ENCODE data around the gene FIGN. TPM values are rescaled to one million over a fixed set of nuclear protein-coding genes. Genes with fewer than 3 reads are reported as not detected.

Gene FIGN
- total RNA-seq, 1 experiment from 2014 or later = not detected

GRCh38 chr2:163756588-163756987 lies 20.8 kb upstream of the FIGN start (continued):
- no peak for TF ChIP-seq TCF7L2 (IDR thresholded peaks at IDR 0.05; ENCODE audit: borderline replicate concordance, extremely low read depth, insufficient read depth, insufficient read length)

DNA sequence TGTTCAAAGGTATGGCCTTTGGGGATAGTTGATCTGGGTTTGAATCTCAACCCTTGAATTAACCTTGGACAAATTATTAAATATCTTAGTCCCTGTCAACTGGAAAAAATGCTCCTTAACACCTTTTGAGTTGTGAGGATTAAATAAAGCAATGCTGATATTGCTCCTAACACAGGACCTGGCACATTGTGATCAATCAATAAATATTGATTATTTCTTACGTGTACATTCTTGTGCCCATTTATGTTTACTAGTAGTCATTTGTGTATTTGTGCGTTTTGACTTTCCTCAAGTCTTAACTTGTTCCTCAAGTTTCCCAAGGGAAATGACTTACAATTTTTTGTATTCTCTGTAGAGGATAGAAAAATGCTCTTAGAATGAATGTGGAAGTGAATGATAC lies 19.6 kb upstream of the FIGN start:
- H3K36me3 ChIP-seq (ENCODE audit: control insufficient read depth in 1 of 2, insufficient read depth in 2 of 2, low read length in 2 of 2) = no peaks in the 10 kb centered on the region
- H3K4me2 ChIP-seq (ENCODE audit: low read length) = no peak overlapping the region
- intact Hi-C loops (cut with micrococcal nuclease) = no loop called here
- no peak for DNase-seq (ENCODE audit: low read depth, low spot score)
- CTCF ChIA-PET = no interaction called here
- POLR2A ChIA-PET = no interaction called here
- BruUV-seq (replicated peaks) = no TSS peak
- H3K9ac ChIP-seq (ENCODE audit: low read length) = no peak overlapping the region
- peaks cover 61% of the 10 kb centered on the region for H3K27me3 ChIP-seq (ENCODE audit: insufficient read depth, low read length)
- ATAC-seq = no peak
- H3K4me3 ChIP-seq (replicated peaks in 1 of 2; ENCODE audit: low read depth in 1 of 2, low read length in 2 of 2) = no peak overlapping the region
- RAD21 ChIA-PET (ENCODE audit: low non-redundant PET in 1 of 2, low total read pairs in 2 of 2, uncharacterized antibody in 2 of 2, unreplicated experiment in 2 of 2) = no interaction called here
- TF ChIP-seq YY1 (IDR thresholded peaks at IDR 0.05; ENCODE audit: extremely low read depth, insufficient replicate concordance, low read depth, low read length) = no peak
- TF ChIP-seq EGR1 (IDR thresholded peaks at IDR 0.05; ENCODE audit: low read depth) = no peak
- TF ChIP-seq, protein P1, sequence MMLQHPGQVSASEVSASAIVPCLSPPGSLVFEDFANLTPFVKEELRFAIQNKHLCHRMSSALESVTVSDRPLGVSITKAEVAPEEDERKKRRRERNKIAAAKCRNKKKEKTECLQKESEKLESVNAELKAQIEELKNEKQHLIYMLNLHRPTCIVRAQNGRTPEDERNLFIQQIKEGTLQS (IDR thresholded peaks at IDR 0.05) = no peak
- TF ChIP-seq JUND (IDR thresholded peaks at IDR 0.05) = no peak
- no peak for TF ChIP-seq TCF7L2 (IDR thresholded peaks at IDR 0.05; ENCODE audit: borderline replicate concordance, extremely low read depth, insufficient read depth, insufficient read length)
- no peak for TF ChIP-seq SIN3A (IDR thresholded peaks at IDR 0.05; ENCODE audit: low read depth)
- TF ChIP-seq ELF1 (IDR thresholded peaks at IDR 0.05; ENCODE audit: borderline replicate concordance, low read depth) = no peak
- no peak for TF ChIP-seq EZH2 (IDR thresholded peaks at IDR 0.05)
- no peak for TF ChIP-seq CBX3 (IDR thresholded peaks at IDR 0.05; ENCODE audit: low read depth)
- TF ChIP-seq, protein P2, sequence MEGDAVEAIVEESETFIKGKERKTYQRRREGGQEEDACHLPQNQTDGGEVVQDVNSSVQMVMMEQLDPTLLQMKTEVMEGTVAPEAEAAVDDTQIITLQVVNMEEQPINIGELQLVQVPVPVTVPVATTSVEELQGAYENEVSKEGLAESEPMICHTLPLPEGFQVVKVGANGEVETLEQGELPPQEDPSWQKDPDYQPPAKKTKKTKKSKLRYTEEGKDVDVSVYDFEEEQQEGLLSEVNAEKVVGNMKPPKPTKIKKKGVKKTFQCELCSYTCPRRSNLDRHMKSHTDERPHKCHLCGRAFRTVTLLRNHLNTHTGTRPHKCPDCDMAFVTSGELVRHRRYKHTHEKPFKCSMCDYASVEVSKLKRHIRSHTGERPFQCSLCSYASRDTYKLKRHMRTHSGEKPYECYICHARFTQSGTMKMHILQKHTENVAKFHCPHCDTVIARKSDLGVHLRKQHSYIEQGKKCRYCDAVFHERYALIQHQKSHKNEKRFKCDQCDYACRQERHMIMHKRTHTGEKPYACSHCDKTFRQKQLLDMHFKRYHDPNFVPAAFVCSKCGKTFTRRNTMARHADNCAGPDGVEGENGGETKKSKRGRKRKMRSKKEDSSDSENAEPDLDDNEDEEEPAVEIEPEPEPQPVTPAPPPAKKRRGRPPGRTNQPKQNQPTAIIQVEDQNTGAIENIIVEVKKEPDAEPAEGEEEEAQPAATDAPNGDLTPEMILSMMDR (IDR thresholded peaks at IDR 0.05 in 2 of 3, conservative IDR thresholded peaks at IDR 0.05 in 1 of 3; ENCODE audit: borderline replicate concordance in 1 of 3, insufficient read depth in 1 of 3, low read depth in 2 of 3, low read length in 2 of 3) = no peak
- no peak for TF ChIP-seq POLR2A (IDR thresholded peaks at IDR 0.05; ENCODE audit: borderline replicate concordance, extremely low read depth, insufficient read depth, insufficient read length)
- no peak for TF ChIP-seq RAD21 (IDR thresholded peaks at IDR 0.05; ENCODE audit: low read depth)
- TF ChIP-seq ZNF274 (IDR thresholded peaks at IDR 0.05; ENCODE audit: low read depth, low read length) = no peak
- no peak for TF ChIP-seq POLR2AphosphoS5 (IDR thresholded peaks at IDR 0.05; ENCODE audit: low read depth, low read length)
- TF ChIP-seq EZH2phosphoT487 (IDR thresholded peaks at IDR 0.05; ENCODE audit: borderline replicate concordance) = no peak
- no peak for TF ChIP-seq ZBTB33 (IDR thresholded peaks at IDR 0.05; ENCODE audit: extremely low read depth, insufficient replicate concordance, low read length)
- H4K20me1 ChIP-seq (ENCODE audit: insufficient read depth) = no peaks in the 10 kb centered on the region
- H3K79me2 ChIP-seq (ENCODE audit: insufficient read depth, low read length) = no peaks in the 10 kb centered on the region
- no peaks in the 10 kb centered on the region for H3K9me3 ChIP-seq (ENCODE audit: control insufficient read depth in 1 of 2, insufficient read depth in 1 of 2, low read depth in 1 of 2, low read length in 2 of 2)
- H3K4me1 ChIP-seq (ENCODE audit: control insufficient read depth in 1 of 2, insufficient read depth in 2 of 2, low read length in 2 of 2) = no peaks in the 10 kb centered on the region
- no peaks in the 10 kb centered on the region for H3K9me2 ChIP-seq (ENCODE audit: insufficient read depth)
- H2AFZ ChIP-seq (ENCODE audit: low read depth, low read length, poor library complexity, severe bottlenecking) = no peak overlapping the region
- H3K27ac ChIP-seq (ENCODE audit: low read depth, low read length) = no peak overlapping the region

All from HCT116 (cell line).